NK-92 treated with Interleukin-12 subunit alpha and Interleukin-12 subunit beta, amount 100 ng/mL, for 24 hours (cell line): ENCODE results near the gene CDC42EP1.
"Not testable (repeated sequence)": the region's sequence is repeated elsewhere in the genome, so short reads cannot be mapped to it uniquely, and the experiment has no call there.

Source experiments
- DNase-seq: peaks from one replicate; lab custom pipeline; 2025; lab: John Stamatoyannopoulos, UW

The CDC42EP1 gene

DNA sequence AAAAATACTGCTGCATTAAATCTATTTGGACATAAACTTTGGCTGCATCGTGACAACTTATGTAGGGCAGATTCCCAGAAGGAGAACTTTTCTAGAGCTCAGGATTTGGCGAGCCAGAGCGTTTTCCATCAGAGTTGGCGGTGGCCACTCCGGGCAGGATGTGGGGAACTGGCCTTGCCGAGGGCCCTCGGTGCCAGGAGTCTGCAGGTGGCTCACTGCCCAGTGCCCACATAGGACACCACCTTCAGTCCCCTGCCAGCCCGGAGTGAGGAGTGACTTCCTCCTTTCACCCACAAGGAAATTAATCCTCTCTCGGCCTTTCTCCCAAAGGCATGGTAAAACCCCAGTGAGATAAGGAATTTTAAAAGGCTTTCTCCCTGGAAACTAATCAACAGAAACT is 21.2 kb downstream of the CDC42EP1 start:
- no peak for DNase-seq

DNA sequence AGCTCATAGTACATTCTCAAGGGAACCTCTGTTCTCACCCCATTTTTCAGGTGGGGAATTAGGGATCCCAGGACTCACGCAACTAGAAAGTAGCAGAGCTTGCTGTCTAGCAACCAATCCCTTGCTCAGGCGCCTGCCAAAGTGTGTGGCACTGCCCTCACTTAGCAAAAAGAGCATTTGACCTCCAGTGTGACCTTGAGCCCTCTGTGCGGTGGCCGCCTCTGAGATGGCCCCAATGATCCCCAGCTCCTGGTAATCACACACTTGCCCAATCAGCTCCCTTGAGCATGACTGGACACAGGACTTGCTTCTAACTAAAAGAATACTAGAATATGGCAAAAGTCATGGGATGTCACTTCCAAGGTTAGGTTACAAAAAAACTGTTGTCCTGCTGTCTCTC is 22.2 kb downstream of the CDC42EP1 start:
- DNase-seq: no peak

DNA sequence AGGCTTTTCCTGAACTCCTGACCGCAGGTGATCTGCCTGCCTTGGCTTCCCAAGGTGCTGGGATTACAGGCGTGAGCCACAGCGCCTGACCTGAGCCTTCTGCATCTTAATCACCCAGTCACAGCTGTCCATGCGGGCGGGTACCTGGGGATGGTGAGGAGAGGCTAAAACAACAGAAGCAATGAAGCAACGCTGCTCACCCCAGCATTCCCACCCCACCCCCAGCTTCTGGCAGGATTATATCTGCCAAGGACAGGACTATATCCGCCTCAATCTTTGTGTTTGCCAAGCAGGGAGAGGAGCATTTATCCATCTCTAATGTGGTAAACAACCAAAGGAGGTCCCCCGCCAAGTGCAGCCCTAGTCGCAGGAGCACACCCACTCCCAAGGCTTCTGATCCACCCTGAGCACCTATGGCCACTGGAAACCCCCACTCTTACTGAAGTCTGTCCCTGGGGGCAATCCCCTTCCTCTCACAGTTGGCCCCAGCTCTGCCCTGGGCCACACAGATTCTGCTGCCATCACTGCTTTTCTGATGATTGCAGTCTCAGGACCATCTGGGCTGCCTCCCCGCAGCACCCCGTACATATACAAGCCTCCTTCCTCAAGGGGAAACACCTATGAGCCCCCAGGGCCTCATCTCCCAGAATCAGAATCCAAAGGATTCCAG is 28.4 kb downstream of the CDC42EP1 start:
- no peak for DNase-seq

DNA sequence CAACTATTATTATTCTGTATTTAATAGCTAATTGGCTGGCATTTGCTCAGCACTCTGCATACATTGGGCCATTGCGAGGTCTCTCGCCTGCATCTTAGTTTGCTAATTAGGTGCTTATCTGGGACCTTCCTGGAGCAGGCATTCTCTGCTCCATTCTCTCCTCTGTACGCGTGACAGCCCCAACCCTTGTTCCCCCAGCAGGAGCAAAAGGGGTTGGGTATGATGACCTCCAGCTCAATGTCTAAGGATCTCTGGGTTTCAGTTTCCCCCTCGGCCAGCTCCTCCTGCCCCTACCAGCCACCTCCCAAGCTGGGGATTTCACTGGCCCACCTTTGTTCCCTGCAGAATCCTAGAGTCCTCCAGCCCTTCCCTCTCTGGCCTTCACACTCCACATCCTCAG is 29.4 kb downstream of the CDC42EP1 start:
- DNase-seq: no peak

DNA sequence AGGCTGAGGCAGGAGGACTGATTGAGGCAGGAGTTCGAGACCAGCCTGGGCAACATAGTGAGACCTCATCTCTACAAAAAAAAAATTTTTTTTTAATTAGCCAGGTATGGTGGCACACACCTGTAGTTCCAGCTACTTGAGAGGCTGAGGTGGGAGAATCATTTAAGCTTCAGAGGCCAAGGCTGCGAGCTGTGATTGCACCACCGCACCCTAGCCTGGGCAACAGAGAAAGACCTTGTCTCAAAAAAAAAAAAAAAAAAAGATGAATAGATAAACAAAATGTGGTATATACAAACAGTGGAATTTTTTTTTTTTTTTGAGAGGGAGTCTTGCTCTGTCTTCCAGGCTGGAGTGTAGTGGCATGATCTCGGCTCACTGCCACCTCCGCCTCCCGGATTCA is 30.8 kb downstream of the CDC42EP1 start:
- DNase-seq: not testable (repeated sequence)

DNA sequence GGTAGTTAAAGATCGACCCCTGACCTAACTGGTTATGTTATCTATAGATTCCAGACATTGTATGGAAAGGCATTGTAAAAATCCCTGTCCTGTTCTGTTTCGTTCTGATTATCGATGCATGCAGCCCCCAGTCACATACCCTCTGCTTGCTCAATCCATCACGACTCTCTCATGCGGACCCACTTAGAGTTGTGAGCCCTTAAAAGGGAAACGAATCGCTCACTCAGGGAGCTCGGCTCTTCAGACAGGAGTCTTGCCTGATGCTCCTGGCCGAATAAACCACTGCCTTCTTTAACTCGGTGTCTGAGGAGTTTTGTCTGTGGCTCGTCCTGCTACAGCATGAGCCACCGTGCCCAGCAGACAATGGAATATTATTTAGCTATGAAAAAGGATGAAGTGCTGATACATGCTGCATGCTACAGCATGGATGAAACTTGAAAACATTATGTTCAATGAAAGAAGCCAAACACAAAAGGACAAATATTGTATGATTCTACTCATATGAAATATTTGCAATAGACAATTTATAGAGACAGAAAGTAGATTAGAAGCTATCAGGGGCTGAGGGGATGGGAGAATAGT is 31.6 kb downstream of the CDC42EP1 start:
- no peak for DNase-seq

DNA sequence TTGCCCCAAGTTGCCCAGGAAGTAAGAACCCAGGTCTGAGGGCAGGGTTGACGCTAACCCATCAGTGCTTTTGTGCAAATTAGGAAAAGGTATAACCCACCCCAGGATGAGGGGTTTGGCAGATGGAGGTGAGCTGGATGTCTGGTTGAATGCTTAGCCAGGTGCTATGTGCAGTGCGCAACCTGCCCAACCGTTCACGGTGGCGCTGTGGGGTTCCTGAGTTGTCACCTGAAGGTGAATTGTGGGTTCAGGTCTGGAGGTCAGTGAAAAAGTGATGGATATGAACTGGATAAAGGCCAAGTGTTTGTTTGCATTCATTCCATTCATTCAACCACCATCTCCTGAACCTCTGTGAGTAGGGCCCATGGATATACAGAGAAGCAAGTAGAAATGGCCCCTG is 34.0 kb downstream of the CDC42EP1 start:
- no peak for DNase-seq

DNA sequence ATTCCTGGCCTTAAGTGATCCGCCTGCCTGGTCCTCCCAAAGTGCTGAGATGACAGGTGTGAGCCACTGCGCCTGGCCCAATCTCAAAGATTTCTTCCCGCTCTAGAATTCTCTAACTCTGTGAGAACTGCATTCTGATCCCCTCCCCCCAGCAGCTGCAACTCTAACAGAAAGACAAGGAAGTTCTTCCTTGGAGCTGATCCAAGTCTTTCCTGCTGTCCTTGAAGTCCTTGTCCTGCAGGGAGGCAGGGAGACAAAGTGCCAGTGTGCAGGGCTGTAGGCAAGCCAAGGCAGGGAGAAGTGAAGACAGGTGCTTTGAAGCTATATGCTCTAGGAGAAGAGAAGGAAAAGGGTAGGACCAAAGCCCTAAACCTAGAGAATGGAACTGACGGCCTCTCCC is 38.9 kb downstream of the CDC42EP1 start:
- DNase-seq: no peak

DNA sequence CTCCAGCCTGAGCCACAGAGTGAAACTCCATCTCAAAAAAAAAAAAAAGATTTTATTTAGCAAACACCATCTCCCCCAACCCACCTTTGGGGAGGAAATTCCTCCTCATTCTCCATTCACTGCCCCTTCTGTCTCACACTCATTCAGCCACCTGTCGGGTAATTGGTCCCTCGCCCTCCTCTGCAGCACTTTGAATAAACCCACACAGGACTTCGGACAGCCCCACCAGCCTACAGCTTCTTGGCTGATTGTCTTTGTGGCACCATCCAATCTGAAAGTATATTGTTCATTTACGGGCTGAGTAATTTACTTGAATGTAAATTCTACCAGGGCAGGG is 40.9 kb downstream of the CDC42EP1 start:
- DNase-seq: no peak

DNA sequence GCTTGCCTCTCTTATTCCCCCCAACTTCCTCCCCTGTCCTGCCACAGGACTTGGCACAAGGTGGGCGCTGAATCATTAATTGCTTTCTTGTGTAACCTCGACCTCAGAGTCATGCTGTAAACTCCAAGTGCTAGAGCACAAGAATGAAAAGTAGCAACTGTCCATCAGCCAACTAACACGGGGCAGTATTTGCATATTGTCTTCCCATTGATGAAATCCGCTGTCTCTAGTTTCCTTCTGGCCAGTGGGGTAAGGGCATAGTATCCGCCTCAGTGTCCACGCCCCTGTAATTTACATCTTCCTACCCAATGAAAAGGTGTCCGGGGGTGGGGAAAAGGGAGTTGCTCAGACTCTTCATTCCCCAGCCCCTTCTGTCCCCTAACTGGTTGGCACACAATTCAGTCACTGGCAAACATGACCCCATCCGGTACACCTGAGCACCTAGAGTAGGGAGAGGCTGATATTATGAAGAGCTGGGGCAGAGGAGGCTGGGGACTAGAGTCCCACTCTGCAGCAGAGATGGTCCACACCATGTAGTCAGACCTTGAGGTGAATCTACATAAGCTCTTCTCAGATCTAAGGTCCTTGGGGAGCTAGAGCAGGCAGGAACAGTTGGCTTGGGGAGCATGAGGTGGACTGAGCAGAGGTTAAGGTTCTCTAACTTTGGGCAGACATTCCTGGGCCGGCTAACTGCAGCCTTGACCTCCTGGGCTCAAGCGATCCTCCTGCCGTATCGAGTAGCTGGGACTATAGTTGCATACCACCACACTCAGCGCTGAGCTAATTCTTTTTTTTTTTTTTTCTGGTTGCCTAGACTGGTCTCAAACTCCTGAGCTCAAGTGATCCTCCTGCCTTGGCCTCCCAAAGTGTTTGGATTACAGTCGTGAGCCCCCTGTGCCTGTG is 41.5 kb downstream of the CDC42EP1 start:
- no peak for DNase-seq

DNA sequence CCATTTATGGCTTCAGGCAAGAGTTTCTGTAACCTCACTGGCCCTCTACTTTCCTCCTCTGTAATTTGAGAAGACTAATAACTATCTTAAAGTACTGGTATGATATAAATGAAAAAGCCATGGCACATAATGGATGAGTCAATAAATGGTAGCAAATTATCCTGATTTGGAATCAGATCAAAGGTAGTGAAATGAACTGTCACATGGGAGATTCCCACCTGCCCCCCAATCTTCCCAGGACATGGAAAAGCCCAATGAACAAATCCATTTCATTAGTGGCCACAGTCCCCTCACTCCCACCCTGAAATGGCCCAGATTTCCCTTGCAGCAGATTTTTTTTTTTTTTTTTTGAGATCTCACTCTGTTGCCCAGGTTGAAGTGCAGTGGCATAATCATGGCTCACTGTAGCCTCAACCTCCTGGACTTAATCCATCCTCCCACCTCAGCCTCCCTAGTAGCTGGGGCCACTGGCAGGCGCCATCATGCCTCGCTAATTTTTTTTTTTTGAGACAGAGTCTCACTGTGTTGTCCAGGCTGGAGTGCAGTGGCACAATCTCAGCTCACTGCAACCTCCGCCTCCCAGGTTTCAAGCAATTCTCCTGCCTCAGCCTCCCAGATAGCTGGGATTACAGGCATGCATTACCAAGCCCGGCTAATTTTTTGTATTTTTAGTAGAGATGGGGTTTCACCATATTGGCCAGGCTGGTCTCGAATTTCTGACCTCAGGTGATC is 42.4 kb downstream of the CDC42EP1 start:
- DNase-seq: not testable (repeated sequence)

DNA sequence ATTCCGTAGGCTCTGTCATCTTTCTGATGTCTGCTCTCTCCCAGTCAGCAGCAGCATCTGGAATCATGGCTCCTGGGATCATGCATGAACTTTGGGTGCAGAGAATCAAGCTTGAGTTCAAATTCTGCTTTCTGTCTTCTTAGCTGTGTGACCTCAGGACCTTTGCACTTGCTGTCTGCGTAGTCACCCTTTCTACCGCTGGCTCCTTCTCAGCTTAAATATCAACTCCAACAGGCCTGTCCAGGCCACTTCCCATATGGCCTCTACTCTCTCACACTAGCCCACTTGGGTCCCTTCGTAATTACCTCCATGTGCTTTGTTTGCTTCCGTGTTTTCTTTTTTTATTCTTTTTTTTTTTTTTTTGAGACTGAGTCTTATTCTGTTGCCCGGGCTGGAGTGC is 43.8 kb downstream of the CDC42EP1 start:
- no peak for DNase-seq

DNA sequence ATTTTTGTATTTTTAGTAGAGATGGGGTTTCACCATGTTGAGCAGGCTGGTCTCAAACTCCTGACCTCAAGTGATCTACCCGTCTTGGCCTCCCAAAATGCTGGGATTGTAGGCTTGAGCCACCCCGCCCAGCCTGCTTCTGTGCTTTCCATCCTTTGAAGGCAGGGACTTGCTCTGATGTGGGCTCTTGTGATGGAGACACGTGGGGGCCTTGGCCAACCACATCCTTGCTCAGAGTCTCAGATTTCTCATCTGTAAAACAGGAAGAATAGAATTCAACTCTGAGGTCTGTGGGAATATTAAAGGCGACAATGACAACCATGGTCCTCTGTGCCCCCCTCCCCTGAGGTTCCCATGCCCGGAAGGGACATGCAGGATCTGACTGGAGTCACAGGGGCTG is 44.6 kb downstream of the CDC42EP1 start:
- DNase-seq: peak; percentile 11

DNA sequence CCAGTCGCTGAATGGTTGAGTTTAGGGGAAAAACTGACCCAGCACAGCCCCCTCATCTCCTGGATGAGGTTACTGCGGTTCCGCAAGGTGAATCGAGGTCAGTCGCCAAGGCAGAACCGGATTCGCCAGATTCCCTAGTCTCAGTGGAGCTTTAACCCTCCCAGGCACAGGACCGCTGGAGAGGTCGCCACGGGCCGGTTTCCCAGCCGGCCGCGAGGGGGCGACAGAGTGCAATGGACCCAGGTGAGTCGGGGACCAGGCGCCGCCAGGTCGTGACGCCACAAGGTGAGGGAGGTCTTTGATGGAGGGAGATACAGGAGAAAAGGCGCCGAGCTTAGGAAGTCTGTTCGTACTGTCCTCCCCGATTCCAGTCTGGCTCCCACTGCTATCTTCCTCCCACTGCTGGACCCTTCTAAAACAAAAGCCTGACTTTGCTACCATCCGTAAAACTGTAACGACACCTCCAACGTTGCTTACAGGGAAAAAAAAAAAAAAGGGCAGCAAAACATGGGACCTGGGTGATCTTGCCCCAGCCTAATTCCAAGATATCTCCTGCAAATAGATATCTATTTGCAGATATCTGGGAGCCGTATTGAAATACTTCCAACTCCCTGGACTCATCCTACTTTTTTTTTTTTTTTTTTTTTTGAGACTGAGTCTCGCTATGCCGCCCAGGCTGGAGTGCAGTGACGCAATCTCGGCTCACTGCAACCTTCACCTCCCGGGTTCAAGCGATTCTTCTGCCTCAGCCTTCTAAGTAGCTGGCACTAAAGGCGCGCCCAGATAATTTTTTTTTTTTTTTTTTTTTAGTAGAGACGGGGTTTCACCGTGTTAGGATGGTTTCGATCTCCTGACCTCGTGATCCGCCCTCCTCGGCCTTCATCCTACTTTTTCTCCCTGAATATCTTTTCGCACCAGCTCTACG is 47.0 kb downstream of the CDC42EP1 start:
- DNase-seq: peak; percentile 78

DNA sequence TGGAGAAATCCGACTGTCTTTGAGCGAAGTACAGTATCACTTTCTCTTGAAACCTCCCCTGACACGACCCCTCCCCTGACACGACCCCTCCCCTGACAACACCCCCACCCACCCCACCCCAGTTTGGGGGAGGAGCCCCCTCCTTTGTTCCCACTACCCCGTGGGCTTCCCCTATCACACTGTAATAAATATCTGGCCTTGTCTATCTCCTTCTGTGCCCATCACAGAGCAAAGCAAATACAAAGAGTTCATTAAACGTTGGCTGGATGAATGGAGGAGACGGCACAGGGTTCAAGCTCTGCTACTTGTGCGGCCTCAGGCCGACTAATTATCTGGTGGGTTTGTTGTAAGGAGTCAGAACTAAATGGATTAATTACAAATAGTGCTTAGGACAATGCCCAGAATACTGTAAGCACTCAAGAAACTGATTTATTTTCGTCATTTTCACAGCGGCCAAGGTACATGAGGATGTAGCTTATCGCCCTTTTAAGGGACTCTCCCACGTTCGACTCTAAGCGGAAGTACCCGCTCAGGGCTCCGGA is 47.7 kb downstream of the CDC42EP1 start:
- no peak for DNase-seq

DNA sequence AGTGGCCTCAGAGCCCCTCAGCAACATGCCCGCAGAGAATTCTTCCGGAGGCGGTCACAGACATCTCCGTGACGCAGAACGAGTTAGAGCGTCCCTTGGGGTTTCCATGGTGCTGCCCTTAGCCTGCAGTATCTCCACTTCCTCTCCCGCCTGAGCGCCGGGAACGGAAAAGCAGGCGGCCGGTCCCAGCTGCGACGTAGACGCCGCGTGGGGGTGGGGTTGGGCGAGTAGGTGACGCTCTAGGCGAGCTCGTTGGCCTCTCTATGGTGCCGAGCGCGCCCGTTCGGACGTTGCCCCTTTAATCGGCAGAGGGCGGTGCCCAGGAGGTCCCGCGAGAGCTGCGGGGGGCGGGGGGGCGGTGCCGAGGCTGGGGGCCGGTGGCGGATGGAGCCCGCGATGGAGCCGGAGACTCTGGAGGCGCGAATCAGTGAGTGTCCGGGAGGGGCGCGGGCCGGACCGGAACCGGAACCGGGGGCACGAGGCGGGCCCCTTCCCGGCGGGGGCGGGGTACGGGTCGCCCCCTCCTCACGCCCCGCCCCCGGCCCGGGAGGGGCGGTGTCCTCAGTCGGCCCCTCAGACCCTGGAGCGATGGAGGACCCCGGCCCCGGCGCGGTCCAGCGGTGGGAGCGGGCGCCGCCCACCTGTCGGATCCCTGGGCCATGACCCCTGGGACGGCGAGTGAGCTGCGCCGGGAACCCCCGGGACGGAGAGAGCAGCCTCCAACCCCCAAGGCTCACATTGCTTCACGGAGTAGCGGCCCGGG is 48.4 kb downstream of the CDC42EP1 start, which contains the start of gene GGA1:
Gene GGA1 (plus strand): TSS at position 358 of the 763 bp plus-strand sequence. CDS start 27 bp downstream, at position 385.
- peak; percentile 90 for DNase-seq

DNA sequence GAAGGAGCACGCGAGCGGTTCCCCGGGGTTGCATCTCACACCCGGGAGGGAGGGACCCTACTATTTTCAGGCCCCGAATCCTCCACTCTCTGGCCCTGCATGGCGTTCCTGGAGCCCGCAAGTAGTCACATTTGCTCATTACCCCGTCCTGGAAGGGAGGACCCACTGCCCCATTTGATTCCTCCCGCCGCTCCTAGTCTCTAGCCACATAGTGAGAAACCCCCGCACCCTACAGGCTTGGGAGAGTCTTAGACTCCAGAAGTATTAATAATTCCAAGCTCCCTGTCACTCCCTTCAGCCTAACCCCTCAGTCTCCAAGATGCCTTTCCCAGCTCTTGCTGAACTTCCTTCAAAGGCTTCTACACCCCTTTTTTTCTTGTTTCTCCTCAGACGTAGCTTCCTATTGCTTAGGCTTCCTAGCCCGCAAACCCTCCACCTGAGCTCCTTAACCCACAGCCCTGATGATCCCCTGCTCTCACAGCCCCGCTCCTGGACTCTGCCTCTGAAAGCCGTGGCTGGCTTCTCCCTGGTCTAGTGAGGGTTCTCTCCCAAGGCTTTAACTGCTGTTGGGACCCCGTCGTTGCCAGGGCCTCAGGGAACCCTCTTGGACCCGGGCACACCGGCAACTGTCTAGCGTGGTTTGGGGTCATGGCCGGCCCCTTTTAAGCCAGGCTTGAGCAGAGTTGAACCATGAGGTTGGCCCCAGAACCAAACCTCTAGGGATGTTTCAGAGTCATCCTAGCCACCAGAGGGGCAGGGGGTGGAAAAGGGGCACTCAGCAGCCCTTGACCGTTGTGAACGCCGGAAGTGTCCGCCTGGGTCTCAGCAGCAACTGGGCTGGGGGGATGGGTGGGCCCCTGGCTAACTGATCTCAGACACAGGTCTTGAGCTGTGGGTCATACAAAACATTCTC is 49.2 kb downstream of the CDC42EP1 start:
- DNase-seq: peak; percentile 15

DNA sequence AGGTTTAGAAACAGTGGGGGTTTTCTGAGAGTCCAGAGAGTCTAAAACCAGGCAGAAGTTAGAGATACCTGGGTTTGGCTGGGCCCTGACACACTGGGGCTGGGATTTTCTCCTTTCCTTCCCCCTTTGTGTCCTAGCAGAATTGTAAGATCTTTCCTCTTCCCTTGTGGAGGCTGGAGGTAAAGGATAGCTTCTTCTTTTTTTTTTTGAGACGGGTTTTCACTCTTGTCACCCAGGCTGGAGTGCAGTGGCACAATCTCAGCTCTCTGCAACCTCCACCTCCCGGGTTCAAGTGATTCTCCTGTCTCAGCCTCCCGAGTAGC is 49.8 kb downstream of the CDC42EP1 start:
- not testable (repeated sequence) for DNase-seq

DNA sequence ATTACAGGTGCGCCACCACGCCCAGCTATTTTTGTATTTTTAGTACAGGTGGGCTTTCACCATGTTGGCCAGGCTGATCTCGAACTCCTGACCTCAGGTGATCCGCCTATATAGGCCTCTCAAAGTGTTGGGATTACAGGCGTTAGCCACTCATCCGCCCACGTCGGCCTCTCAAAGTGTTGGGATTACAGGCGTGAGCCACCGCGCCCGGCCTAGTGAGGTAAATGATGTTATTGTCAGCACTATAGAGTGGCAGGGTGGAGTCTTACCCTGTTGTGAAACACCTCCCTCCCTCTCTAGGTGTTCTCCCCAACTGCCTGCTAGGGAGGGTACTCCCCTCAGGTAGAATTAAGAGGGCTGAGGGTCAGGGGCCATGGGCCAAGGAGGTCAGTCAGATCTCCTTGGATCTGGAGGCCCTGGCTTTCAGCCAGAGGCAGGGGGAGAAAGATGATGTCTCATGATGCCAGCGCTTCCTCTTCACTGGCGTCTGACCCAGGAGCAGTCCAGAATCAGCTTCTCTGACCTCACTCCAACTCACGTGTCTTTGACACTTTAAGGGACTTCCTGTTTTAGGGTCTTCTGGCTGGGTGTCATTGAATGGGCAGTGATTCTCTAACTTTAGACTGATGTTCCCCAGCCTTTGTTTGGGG is 50.3 kb downstream of the CDC42EP1 start:
- DNase-seq: no peak
